PC-3 (cell line): ENCODE results near the gene SLC43A1.

Experiments
- EZH2 ChIP-seq: fragments of 300-600 bp; sonication (generic); IDR thresholded peaks from one replicate; pipeline ENCODE4 v1.6.1; 2017; ENCODE audit warnings: antibody characterized with exemption, mild to moderate bottlenecking, low read length; ENCODE audit not compliant: unreplicated experiment
- EZH2phosphoT487 ChIP-seq: fragments of 300-600 bp; sonication (generic); IDR thresholded peaks from 2 replicates; pipeline ENCODE4 v1.6.1; 2018; ENCODE audit warnings: mild to moderate bottlenecking, antibody characterized with exemption, low read length, borderline replicate concordance
- TF ChIP-seq, protein P1 (sequence below): fragments of 300-600 bp; sonication (generic); conservative IDR thresholded peaks from 2 replicates; pipeline ENCODE4 v1.5.1; 2017; ENCODE audit warnings: antibody characterized with exemption, low read depth, mild to moderate bottlenecking, low read length

DNA sequence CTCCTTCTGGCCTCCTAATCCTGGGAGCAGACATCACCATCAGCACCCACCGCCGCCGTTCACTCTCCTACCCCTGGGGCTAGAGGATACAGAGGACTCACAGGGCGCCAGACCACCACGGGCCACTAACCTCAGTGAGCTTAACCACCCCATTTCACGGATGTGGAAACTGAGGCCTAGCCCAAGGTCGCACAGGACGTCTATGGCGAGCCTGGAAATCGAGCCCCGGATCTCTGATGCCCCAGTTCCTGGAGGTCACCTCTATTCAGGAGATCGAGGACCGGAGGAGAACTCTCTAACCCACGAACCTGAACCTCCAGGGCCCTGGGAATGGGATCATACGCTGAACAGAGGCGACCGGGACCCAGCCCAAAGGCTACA is 14.7 kb upstream of the SLC43A1 start:
- TF ChIP-seq, protein P1, sequence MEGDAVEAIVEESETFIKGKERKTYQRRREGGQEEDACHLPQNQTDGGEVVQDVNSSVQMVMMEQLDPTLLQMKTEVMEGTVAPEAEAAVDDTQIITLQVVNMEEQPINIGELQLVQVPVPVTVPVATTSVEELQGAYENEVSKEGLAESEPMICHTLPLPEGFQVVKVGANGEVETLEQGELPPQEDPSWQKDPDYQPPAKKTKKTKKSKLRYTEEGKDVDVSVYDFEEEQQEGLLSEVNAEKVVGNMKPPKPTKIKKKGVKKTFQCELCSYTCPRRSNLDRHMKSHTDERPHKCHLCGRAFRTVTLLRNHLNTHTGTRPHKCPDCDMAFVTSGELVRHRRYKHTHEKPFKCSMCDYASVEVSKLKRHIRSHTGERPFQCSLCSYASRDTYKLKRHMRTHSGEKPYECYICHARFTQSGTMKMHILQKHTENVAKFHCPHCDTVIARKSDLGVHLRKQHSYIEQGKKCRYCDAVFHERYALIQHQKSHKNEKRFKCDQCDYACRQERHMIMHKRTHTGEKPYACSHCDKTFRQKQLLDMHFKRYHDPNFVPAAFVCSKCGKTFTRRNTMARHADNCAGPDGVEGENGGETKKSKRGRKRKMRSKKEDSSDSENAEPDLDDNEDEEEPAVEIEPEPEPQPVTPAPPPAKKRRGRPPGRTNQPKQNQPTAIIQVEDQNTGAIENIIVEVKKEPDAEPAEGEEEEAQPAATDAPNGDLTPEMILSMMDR: no peak
- no peak for TF ChIP-seq EZH2
- no peak for TF ChIP-seq EZH2phosphoT487
